ENCODE results near the gene LGALS14. TPM values are rescaled to one million over a fixed set of nuclear protein-coding genes. Genes with fewer than 3 reads are reported as not detected.

The LGALS14 gene
- total and polyA plus RNA-seq, 3 donors from 2014 or later: not detected

DNA sequence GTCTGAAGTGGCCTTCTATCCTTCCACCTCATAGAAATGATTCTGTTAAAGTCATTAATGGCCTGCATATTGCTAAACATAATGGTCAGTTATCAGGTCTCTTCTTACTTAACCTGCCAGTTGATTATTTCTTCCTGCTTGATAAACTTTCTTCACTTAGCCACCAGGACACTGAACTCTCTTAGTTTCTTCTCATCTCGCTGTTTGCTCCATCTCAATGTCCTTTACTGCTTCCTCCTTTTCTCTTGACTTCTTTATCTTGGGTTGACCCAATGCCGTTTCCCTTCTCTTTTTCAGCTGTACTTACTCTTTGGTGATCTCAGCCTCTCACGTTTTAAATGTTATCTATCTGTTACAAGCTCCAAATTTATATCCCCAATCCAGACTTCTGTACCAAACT lies 50.7 kb downstream of the LGALS14 start:
- 63 to 64% methylated on average over 3 of the region's 3 CpGs for WGBS, 2 donors

More for the DNA sequence above, 50.7 kb downstream of the LGALS14 start:
- H3K4me3 ChIP-seq: no peak overlapping the region
- no peaks in the 10 kb centered on the region for H3K36me3 ChIP-seq (ENCODE audit: low read depth, missing control alignments)
- TF ChIP-seq POLR2A (IDR thresholded peaks at IDR 0.05): no peak
- TF ChIP-seq, protein P1, sequence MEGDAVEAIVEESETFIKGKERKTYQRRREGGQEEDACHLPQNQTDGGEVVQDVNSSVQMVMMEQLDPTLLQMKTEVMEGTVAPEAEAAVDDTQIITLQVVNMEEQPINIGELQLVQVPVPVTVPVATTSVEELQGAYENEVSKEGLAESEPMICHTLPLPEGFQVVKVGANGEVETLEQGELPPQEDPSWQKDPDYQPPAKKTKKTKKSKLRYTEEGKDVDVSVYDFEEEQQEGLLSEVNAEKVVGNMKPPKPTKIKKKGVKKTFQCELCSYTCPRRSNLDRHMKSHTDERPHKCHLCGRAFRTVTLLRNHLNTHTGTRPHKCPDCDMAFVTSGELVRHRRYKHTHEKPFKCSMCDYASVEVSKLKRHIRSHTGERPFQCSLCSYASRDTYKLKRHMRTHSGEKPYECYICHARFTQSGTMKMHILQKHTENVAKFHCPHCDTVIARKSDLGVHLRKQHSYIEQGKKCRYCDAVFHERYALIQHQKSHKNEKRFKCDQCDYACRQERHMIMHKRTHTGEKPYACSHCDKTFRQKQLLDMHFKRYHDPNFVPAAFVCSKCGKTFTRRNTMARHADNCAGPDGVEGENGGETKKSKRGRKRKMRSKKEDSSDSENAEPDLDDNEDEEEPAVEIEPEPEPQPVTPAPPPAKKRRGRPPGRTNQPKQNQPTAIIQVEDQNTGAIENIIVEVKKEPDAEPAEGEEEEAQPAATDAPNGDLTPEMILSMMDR (IDR thresholded peaks at IDR 0.05): no peak
- intact Hi-C loops (cut with DNase I; ENCODE audit: low total_unique reads): no loop called here
- no peaks in the 10 kb centered on the region for H3K27me3 ChIP-seq
- H3K9me3 ChIP-seq: no peaks in the 10 kb centered on the region
- DNase-seq: no peak
- no peak overlapping the region for H3K27ac ChIP-seq
- no peaks in the 10 kb centered on the region for H3K4me1 ChIP-seq

Small RNA genes lying within 50 kb of the gene (small RNA-seq; reads per million reads assigned to genes)
- 0 reads per million in 2 donors for gene RPS29P27

Other genes with a start within 250 kb of the LGALS14 start
- gene TIMM50, start 223.6 kb upstream of the LGALS14 start, total RNA-seq: 10 to 100 TPM; 80.6 to 96.1 TPM
- 130 TPM for gene TIMM50, start 223.6 kb upstream of the LGALS14 start, polyA plus RNA-seq (ENCODE audit: insufficient read depth, low read depth, low replicate concordance)
- 1 to 10 TPM; 4.5 to 6.5 TPM for gene DLL3, start 205.5 kb upstream of the LGALS14 start, total RNA-seq
- 1.6 TPM for gene DLL3, start 205.5 kb upstream of the LGALS14 start, polyA plus RNA-seq (ENCODE audit: insufficient read depth, low read depth, low replicate concordance)
- 10 to 100 TPM in 1 of 2 donors, 1 to 10 TPM in 1; 2.5 to 10.8 TPM for gene SELENOV, start 189.3 kb upstream of the LGALS14 start, total RNA-seq
- 19.7 TPM for gene SELENOV, start 189.3 kb upstream of the LGALS14 start, polyA plus RNA-seq (ENCODE audit: insufficient read depth, low read depth, low replicate concordance)
- 10 to 100 TPM in 1 of 2 donors, 1 to 10 TPM in 1; 9.2 to 12.2 TPM for gene EID2B, start 171.6 kb upstream of the LGALS14 start, total RNA-seq
- gene EID2B, start 171.6 kb upstream of the LGALS14 start, polyA plus RNA-seq (ENCODE audit: insufficient read depth, low read depth, low replicate concordance): 6.6 TPM
- gene EID2, start 164.3 kb upstream of the LGALS14 start, total RNA-seq: 10 to 100 TPM; 23.9 to 26.7 TPM
- 15.0 TPM for gene EID2, start 164.3 kb upstream of the LGALS14 start, polyA plus RNA-seq (ENCODE audit: insufficient read depth, low read depth, low replicate concordance)
- not detected for gene LGALS13, start 102.0 kb upstream of the LGALS14 start, total RNA-seq
- gene LGALS13, start 102.0 kb upstream of the LGALS14 start, polyA plus RNA-seq (ENCODE audit: insufficient read depth, low read depth, low replicate concordance): not detected
- gene LGALS16, start 48.6 kb upstream of the LGALS14 start, total RNA-seq: not detected
- gene LGALS16, start 48.6 kb upstream of the LGALS14 start, polyA plus RNA-seq (ENCODE audit: insufficient read depth, low read depth, low replicate concordance): not detected
- not detected for gene CLC, start 33.5 kb downstream of the LGALS14 start, total RNA-seq
- 0.61 TPM for gene CLC, start 33.5 kb downstream of the LGALS14 start, polyA plus RNA-seq (ENCODE audit: insufficient read depth, low read depth, low replicate concordance)
- gene LEUTX, start 74.4 kb downstream of the LGALS14 start, total RNA-seq: not detected
- not detected for gene LEUTX, start 74.4 kb downstream of the LGALS14 start, polyA plus RNA-seq (ENCODE audit: insufficient read depth, low read depth, low replicate concordance)
- 100 to 1,000 TPM in 1 of 2 donors, 10 to 100 TPM in 1; 90.8 to 127 TPM for gene DYRK1B, start 129.7 kb downstream of the LGALS14 start, total RNA-seq
- 124 TPM for gene DYRK1B, start 129.7 kb downstream of the LGALS14 start, polyA plus RNA-seq (ENCODE audit: insufficient read depth, low read depth, low replicate concordance)
- 100 to 1,000 TPM; 236 to 301 TPM for gene FBL, start 141.9 kb downstream of the LGALS14 start, total RNA-seq
- gene FBL, start 141.9 kb downstream of the LGALS14 start, polyA plus RNA-seq (ENCODE audit: insufficient read depth, low read depth, low replicate concordance): 303 TPM
- 10 to 100 TPM; 15.9 to 18.8 TPM for gene FCGBP, start 230.2 kb downstream of the LGALS14 start, total RNA-seq
- 6.7 TPM for gene FCGBP, start 230.2 kb downstream of the LGALS14 start, polyA plus RNA-seq (ENCODE audit: insufficient read depth, low read depth, low replicate concordance)